GM23248 (cell line): ENCODE data around the gene STAT5A.

Source experiments
- EZH2 ChIP-seq: fragments of 200-600 bp; sonication (generic); IDR thresholded peaks from 2 replicates; pipeline ENCODE4 v1.6.1; 2018; ENCODE audit warnings: antibody characterized with exemption, mild to moderate bottlenecking; ENCODE audit not compliant: insufficient read depth, poor library complexity, severe bottlenecking
- EZH2phosphoT487 ChIP-seq: fragments of 200-600 bp; sonication (generic); IDR thresholded peaks from 2 replicates; pipeline ENCODE4 v1.6.1; 2018; ENCODE audit warnings: antibody characterized with exemption, moderate library complexity, mild to moderate bottlenecking, low read depth; ENCODE audit not compliant: insufficient read depth

DNA sequence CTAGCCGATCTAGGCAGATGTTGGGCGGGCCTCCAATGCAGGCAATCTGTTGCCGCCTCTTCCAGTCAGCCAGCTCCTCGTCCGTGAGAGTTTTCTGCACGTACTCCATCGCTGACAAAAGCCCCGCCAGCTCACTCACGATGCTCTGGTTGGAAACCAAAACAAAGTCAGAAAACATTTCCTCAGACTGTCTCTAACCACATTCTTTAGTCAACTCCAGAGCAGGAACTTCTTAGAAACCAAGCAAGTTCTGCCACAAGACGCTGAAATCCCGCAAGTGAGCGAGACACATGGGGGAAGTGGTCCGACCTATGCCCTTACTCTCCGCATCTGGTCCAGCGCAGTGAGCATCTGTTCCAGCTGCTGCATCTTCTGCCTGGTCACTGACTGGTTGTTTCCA, 49.1 kb downstream of the STAT5A start:
- TF ChIP-seq EZH2 (no peak), EZH2phosphoT487 (no peak)
